Caco-2 (cell line): ENCODE data around the gene BACH2. TPM values are rescaled to one million over a fixed set of nuclear protein-coding genes. Genes with fewer than 3 reads are reported as not detected.

ENCODE experiments used
- BruUV-seq: library from RNA; stranded (reverse); fragments of 400-500 nt; replicated peaks from 2 replicates; lab custom pipeline; 2021; lab: Mats Ljungman, UMichigan
- CTCF ChIA-PET: fragments of 300-600 bp; sonication (Branson Sonifier 250); formaldehyde crosslinking; loops from one replicate; lab custom pipeline; 2022; ENCODE audit warnings: antibody characterized with exemption; lab: Charles Lee
- POLR2A ChIA-PET: fragments of 300-600 bp; sonication (Branson Sonifier 250); formaldehyde crosslinking; loops from one replicate; lab custom pipeline; 2022; ENCODE audit warnings: antibody characterized with exemption; lab: Charles Lee
- DNase-seq, 2 experiments: peaks; one replicate each; pipeline versions ENCODE4 v3.0.0 to v3.0.0-alpha.2; 2020 to 2022
- H3K27me3 ChIP-seq: replicated peaks from 2 replicates; pipeline ENCODE4 v1.6.0; 2011; ENCODE audit warnings: low read length; ENCODE audit not compliant: control insufficient read depth, insufficient read depth
- H3K36me3 ChIP-seq: 2 replicates; pipeline ENCODE4 v1.5.1; 2011; ENCODE audit warnings: low read length; ENCODE audit not compliant: control insufficient read depth, insufficient read depth
- H3K4me1 ChIP-seq: fragments of 250-450 bp; sonication (Bioruptor Pico); 2 replicates; pipeline ENCODE4 v1.5.1; 2020; ENCODE audit warnings: mild to moderate bottlenecking
- H3K4me3 ChIP-seq: 2 replicates; pipeline ENCODE4 v1.5.1; 2011; ENCODE audit warnings: low read depth, mild to moderate bottlenecking, control low read depth, low read length
- H3K9me3 ChIP-seq: fragments of 250-450 bp; sonication (Bioruptor Pico); 2 replicates; pipeline ENCODE4 v1.5.1; 2020; ENCODE audit warnings: mild to moderate bottlenecking, moderate library complexity
- H3K27ac Mint-ChIP-seq: one replicate; pipeline ENCODE4 v1.8.0; 2022; ENCODE audit warnings: mixed read lengths; ENCODE audit not compliant: unreplicated experiment
- H3K27me3 Mint-ChIP-seq: one replicate; pipeline ENCODE4 v1.8.0; 2022; ENCODE audit warnings: mixed read lengths; ENCODE audit not compliant: insufficient read depth, unreplicated experiment
- H3K36me3 Mint-ChIP-seq: one replicate; pipeline ENCODE4 v1.8.0; 2022; ENCODE audit warnings: mild to moderate bottlenecking, mixed read lengths; ENCODE audit not compliant: insufficient read depth, unreplicated experiment
- H3K4me1 Mint-ChIP-seq: one replicate; pipeline ENCODE4 v1.8.0; 2022; ENCODE audit warnings: low read depth, mixed read lengths; ENCODE audit not compliant: unreplicated experiment
- H3K4me3 Mint-ChIP-seq: one replicate; pipeline ENCODE4 v1.8.0; 2022; ENCODE audit warnings: mild to moderate bottlenecking, moderate library complexity, mixed read lengths; ENCODE audit not compliant: unreplicated experiment
- H3K9me3 Mint-ChIP-seq: one replicate; pipeline ENCODE4 v1.8.0; 2022; ENCODE audit warnings: mixed read lengths; ENCODE audit not compliant: unreplicated experiment
- CTCF ChIP-seq, 2 experiments: fragments of 200-600 bp in 1 of 2; IDR thresholded peaks; 1 replicate in 1 of 2; 2 replicates in 1 of 2; pipeline versions ENCODE4 v1.5.1 to v1.8.0; 2011 to 2022; ENCODE audit warnings: antibody characterized with exemption in 1 of 2, control low read depth in 1 of 2, inconsistent platforms in 1 of 2, low read depth in 1 of 2, low read length in 1 of 2, mild to moderate bottlenecking in 1 of 2, moderate library complexity in 1 of 2; ENCODE audit not compliant: insufficient read depth in 1 of 2, severe bottlenecking in 1 of 2, unreplicated experiment in 1 of 2
- intact Hi-C: fragments of 100-400 bp; cut with micrococcal nuclease; formaldehyde crosslinking; loops from one replicate; pipeline ENCODE4 v1.10.0; 2022; ENCODE audit not compliant: unreplicated experiment
- total RNA-seq: library from RNA; stranded (reverse); gene quantifications from 2 replicates; pipeline ENCODE4 v1.2.3, GENCODE V29; 2022

BACH2 gene
- total RNA-seq, 1 experiment from 2014 or later = 0.43 TPM

DNA sequence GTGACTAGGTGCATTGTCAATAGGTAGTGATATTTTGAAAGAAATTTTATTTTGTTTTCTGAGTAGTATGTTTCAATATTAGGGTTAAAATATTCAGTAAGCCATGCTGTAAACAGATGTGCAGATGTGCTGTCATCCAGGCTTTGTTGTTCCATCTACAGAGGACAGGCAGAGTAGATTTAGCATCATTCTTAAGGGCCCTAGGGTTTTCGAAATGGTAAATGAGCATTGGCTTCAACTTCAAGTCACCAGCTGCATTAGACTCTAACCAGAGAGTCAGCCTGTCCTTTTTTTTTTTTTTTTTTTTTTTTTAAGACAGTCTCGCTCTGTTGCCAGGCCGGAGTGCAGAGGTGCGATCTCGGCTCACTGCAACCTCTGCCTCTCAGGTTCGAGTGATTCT lies 27.1 kb upstream of the BACH2 start:
- Mint-ChIP-seq H3K27me3 (peaks cover 6% of the 10 kb centered on the region), H3K4me1 (no peaks in the 10 kb centered on the region), H3K36me3 (no peaks in the 10 kb centered on the region), H3K4me3 (no peak overlapping the region), H3K27ac (no peak overlapping the region), H3K9me3 (no peaks in the 10 kb centered on the region)
- DNase-seq = no peak
- POLR2A ChIA-PET = no interaction called here
- intact Hi-C loops = no loop called here
- no peaks in the 10 kb centered on the region for H3K4me1 ChIP-seq
- H3K4me3 ChIP-seq = no peak overlapping the region
- CTCF ChIA-PET = no interaction called here
- H3K27me3 ChIP-seq = no peaks in the 10 kb centered on the region
- no TSS peak for BruUV-seq
- no peaks in the 10 kb centered on the region for H3K36me3 ChIP-seq
- H3K9me3 ChIP-seq = no peaks in the 10 kb centered on the region
- no peak for TF ChIP-seq CTCF (IDR thresholded peaks at IDR 0.05; ENCODE audit: insufficient read depth in 1 of 2, low read depth in 1 of 2, low read length in 1 of 2, severe bottlenecking in 1 of 2, unreplicated experiment in 1 of 2)

DNA sequence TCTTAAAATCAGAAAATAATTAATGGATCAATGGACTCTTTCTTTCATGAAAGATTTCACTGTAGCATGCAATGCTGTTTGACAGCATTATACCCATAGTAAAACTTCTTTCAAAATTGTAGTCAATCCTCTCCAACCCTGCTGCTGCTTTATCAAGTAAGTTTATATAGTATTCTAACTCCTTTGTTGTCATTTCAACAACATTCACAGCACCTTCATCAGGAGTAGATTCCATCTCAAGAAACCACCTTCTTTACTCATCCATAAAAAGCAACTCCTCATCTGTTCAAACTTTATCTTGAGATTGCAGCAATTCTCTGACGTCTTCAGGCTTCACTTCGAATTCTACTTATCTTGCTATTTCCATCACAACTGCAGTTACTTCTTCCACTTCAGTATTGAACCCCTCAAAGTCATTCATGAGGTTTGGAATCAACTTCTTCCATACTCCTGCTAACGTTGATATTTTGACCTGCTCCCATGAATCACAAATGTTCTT lies 26.4 kb upstream of the BACH2 start:
- CTCF ChIA-PET = no interaction called here
- Histone ChIP-seq H3K36me3 (no peaks in the 10 kb centered on the region), H3K4me1 (no peaks in the 10 kb centered on the region), H3K9me3 (no peaks in the 10 kb centered on the region), H3K27me3 (no peaks in the 10 kb centered on the region), H3K4me3 (no peak overlapping the region)
- intact Hi-C loops = no loop called here
- H3K9me3 Mint-ChIP-seq = no peaks in the 10 kb centered on the region
- H3K4me3 Mint-ChIP-seq = no peak overlapping the region
- DNase-seq = no peak
- H3K36me3 Mint-ChIP-seq = no peaks in the 10 kb centered on the region
- no TSS peak for BruUV-seq
- TF ChIP-seq CTCF (IDR thresholded peaks at IDR 0.05; ENCODE audit: insufficient read depth in 1 of 2, low read depth in 1 of 2, low read length in 1 of 2, severe bottlenecking in 1 of 2, unreplicated experiment in 1 of 2) = no peak
- peaks cover 6% of the 10 kb centered on the region for H3K27me3 Mint-ChIP-seq
- no peak overlapping the region for H3K27ac Mint-ChIP-seq
- no peaks in the 10 kb centered on the region for H3K4me1 Mint-ChIP-seq
- POLR2A ChIA-PET = no interaction called here

DNA sequence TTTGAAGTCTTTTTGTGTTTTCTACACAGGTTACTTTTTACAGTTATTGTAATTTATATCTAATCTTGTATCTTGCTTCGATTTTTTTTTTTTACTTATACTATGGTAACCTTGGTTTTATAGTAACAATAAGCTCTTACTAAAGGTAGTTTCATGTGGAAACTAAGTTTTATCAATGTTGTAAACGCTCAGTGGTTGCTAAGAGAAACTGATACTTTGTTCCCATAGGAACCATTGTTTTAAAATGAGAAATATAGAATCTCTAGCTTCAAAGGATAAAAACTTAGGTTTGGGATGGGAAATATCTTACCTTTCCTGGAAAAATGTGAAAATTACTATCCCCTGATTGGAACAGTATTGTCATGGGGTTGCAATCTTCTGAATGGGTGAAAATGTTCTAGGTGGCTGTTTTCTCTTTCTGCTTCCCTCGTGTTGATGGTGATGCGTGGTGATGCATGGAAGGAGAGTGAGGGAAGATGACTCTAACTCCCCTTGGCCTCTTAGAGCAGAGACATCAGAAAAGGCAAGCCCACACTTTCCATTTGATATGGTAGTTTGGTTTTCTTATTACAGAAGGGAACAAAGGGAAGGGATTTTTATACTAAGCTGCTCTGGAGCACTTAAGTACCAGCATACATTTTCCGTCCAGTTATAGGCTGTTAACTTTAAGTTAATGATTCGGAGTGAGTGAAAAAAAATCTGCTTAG lies 23.5 kb upstream of the BACH2 start:
- no peak for DNase-seq
- Mint-ChIP-seq H3K27ac (no peak overlapping the region), H3K4me3 (no peak overlapping the region), H3K27me3 (peaks cover 6% of the 10 kb centered on the region), H3K9me3 (no peaks in the 10 kb centered on the region), H3K4me1 (no peaks in the 10 kb centered on the region), H3K36me3 (no peaks in the 10 kb centered on the region)
- Histone ChIP-seq H3K9me3 (no peaks in the 10 kb centered on the region), H3K4me3 (no peak overlapping the region), H3K27me3 (no peaks in the 10 kb centered on the region), H3K36me3 (no peaks in the 10 kb centered on the region), H3K4me1 (no peaks in the 10 kb centered on the region)
- POLR2A ChIA-PET = no interaction called here
- CTCF ChIA-PET = no interaction called here
- TF ChIP-seq CTCF (IDR thresholded peaks at IDR 0.05; ENCODE audit: insufficient read depth in 1 of 2, low read depth in 1 of 2, low read length in 1 of 2, severe bottlenecking in 1 of 2, unreplicated experiment in 1 of 2) = no peak
- BruUV-seq = no TSS peak
- intact Hi-C loops = no loop called here
